Spleen (tissue), 11 donors: Measurements from ENCODE around the gene SLC25A34. TPM values are rescaled to one million over a fixed set of nuclear protein-coding genes. Genes with fewer than 3 reads are reported as not detected.

Source experiments
- DNase-seq: peaks from one replicate; pipeline ENCODE4 v3.0.0-alpha.2; 2020
- H3K27ac ChIP-seq, 8 donors: fragments of 200-600 bp; sonication (generic) in 7 of 8; 1 replicate in 4 of 8; 2 replicates in 4 of 8; pipeline versions ENCODE4 v1.5.0 to v1.8.0; 2016 to 2021; ENCODE audit warnings: inconsistent platforms in 4 of 8, mild to moderate bottlenecking in 4 of 8, moderate library complexity in 1 of 8
- H3K27me3 ChIP-seq, 7 donors: fragments of 200-600 bp; sonication (generic) in 6 of 7; replicated peaks in 1 of 7; 1 replicate in 4 of 7; 2 replicates in 3 of 7; pipeline versions ENCODE4 v1.5.0 to v1.8.0; 2016 to 2021; ENCODE audit warnings: inconsistent platforms in 3 of 7, mild to moderate bottlenecking in 1 of 7
- H3K36me3 ChIP-seq, 6 donors: fragments of 200-600 bp; sonication (generic) in 5 of 6; 1 replicate in 4 of 6; 2 replicates in 2 of 6; pipeline versions ENCODE4 v1.5.0 to v1.8.0; 2016 to 2021; ENCODE audit warnings: inconsistent platforms in 2 of 6
- H3K4me1 ChIP-seq, 6 donors: fragments of 200-600 bp; sonication (generic) in 5 of 6; 1 replicate in 3 of 6; 2 replicates in 3 of 6; pipeline versions ENCODE4 v1.5.0 to v1.8.0; 2016 to 2021; ENCODE audit warnings: inconsistent platforms in 3 of 6
- H3K4me3 ChIP-seq, 8 donors: fragments of 200-600 bp; sonication (generic) in 7 of 8; 1 replicate in 4 of 8; 2 replicates in 4 of 8; pipeline versions ENCODE4 v1.5.0 to v1.8.0; 2016 to 2021; ENCODE audit warnings: inconsistent platforms in 4 of 8, mild to moderate bottlenecking in 4 of 8, moderate library complexity in 2 of 8
- H3K9me3 ChIP-seq, 8 donors: fragments of 200-600 bp; sonication (generic) in 7 of 8; 1 replicate in 4 of 8; 2 replicates in 4 of 8; pipeline versions ENCODE4 v1.5.0 to v1.8.0; 2016 to 2021; ENCODE audit warnings: inconsistent platforms in 4 of 8
- CTCF ChIP-seq, 11 experiments: fragments of 200-600 bp in 7 of 11; fragments of 450-650 bp in 4 of 11; sonication (generic) in 4 of 11; IDR thresholded peaks in 8 of 11; conservative IDR thresholded peaks in 3 of 11; 1 replicate in 7 of 11; 2 replicates in 4 of 11; pipeline versions ENCODE4 v1.4.0 to v1.8.0; 2016 to 2021; ENCODE audit warnings: antibody characterized with exemption in 11 of 11, inconsistent platforms in 4 of 11, mild to moderate bottlenecking in 1 of 11
- POLR2A ChIP-seq, 3 donors: fragments of 450-650 bp; IDR thresholded peaks; one replicate each; pipeline ENCODE4 v1.5.1; 2017; ENCODE audit warnings: antibody characterized with exemption in 3 of 3, mild to moderate bottlenecking in 1 of 3
- POLR2AphosphoS5 ChIP-seq, 3 donors: sonication (generic); formaldehyde crosslinking; IDR thresholded peaks; one replicate each; pipeline ENCODE4 v1.5.1; 2017; ENCODE audit warnings: antibody characterized with exemption in 3 of 3
- WGBS, 5 donors: extraction: QIAGEN DNeasy Blood & Tissue Kit in 3 of 5; methylation state at CpG; one replicate each; pipeline versions ENCODE4 v1.1.5 to v1.1.7; 2013 to 2018; 5-methylcytosine and 5-hydroxymethylcytosine counted together
- intact Hi-C: fragments of 100-400 bp; cut with DNase I; formaldehyde crosslinking; loops from one replicate; pipeline ENCODE4 v1.15.0; 2023; ENCODE audit warnings: low total_unique reads
- polyA plus RNA-seq, 3 donors: library from polyadenylated mRNA; stranded (reverse); fragments of 200-250 nt; gene quantifications; one replicate each; pipeline ENCODE4 v1.2.1, GENCODE V29; 2013
- total RNA-seq, 7 donors: library from RNA; depleted of rRNA in 3 of 7; stranded (reverse); fragments of >200 nt in 3 of 7; fragmentation: NEBNext Ultra II Directional in 4 of 7; extraction: Animal tissue kit (Norgen Biotek cat#: 25700) in 4 of 7; gene quantifications; one replicate each; pipeline versions ENCODE4 v1.1.0 to v1.2.1, GENCODE V29; 2016 to 2021
- donor health status: healthy with polysubstance abuse.
- donor health status: DM: no; HTN: no; CAD: no; lungs with moderate emphysema.
- donor health status: DM: no; HTN: no; CAD: no.
- donor health status: Bipolar disorder and iron deficiency.
- donor health status: healthy.
- donor health status: DM: no; HTN: no; CAD: no.
- donor health status: DM: yes; HTN: yes; CAD: no.

SLC25A34 gene
- total and polyA plus RNA-seq, 10 donors: 0.77 to 3.7 (median 2.5) TPM

- Histone ChIP-seq H3K27me3 (no peaks in the 10 kb centered on the region), H3K4me3 (no peak overlapping the region), H3K27ac (peak overlapping the region in 7 of 8 donors; percentile 29 to 71 (median 54)), H3K4me1 (peaks cover 4 to 37% (median 18%) of the 10 kb centered on the region in 6 donors), H3K36me3 (no peaks in the 10 kb centered on the region), H3K9me3 (no peaks in the 10 kb centered on the region)
- no peak for TF ChIP-seq CTCF (IDR thresholded peaks at IDR 0.05 in 8 of 11, conservative IDR thresholded peaks at IDR 0.05 in 3 of 11)
- peak; percentile 54 to 70 (median 54) for TF ChIP-seq POLR2AphosphoS5 (IDR thresholded peaks at IDR 0.05)
- DNase-seq: no peak
- intact Hi-C loops: loop anchor here (10.0 kb wide), 1 partner anchor 125 kb away; no protein-coding TSS in a partner anchor
- 53 to 70% (median 65%) methylated on average over 18 to 19 of the region's 19 CpGs for WGBS, 5 donors
Measured at GRCh38 chr1:15749399-15750291, 13.6 kb downstream of the SLC25A34 start.

GRCh38 chr1:15750924-15751323 is 14.9 kb downstream of the SLC25A34 start:
- no peaks in the 10 kb centered on the region for H3K9me3 ChIP-seq
- peaks cover 0 to 11% (median 0%) of the 10 kb centered on the region in 7 donors for H3K27me3 ChIP-seq
- intact Hi-C loops: no loop called here
- TF ChIP-seq CTCF (IDR thresholded peaks at IDR 0.05 in 8 of 11, conservative IDR thresholded peaks at IDR 0.05 in 3 of 11) (no peak), POLR2AphosphoS5 (IDR thresholded peaks at IDR 0.05) (no peak), POLR2A (IDR thresholded peaks at IDR 0.05) (no peak)
- H3K36me3 ChIP-seq: no peaks in the 10 kb centered on the region
- no peak for DNase-seq
- 84 to 93% (median 88%) methylated on average over 10 to 12 of the region's 12 CpGs for WGBS, 5 donors
- peaks cover 4 to 37% (median 18%) of the 10 kb centered on the region in 6 donors for H3K4me1 ChIP-seq
- no peak overlapping the region for H3K27ac ChIP-seq
- no peak overlapping the region for H3K4me3 ChIP-seq

- 89 to 93% (median 90%) methylated on average over 10 of the region's 10 CpGs for WGBS, 5 donors
- Histone ChIP-seq H3K27me3 (peaks cover 0 to 19% (median 6%) of the 10 kb centered on the region in 7 donors), H3K4me3 (no peak overlapping the region), H3K27ac (no peak overlapping the region), H3K36me3 (no peaks in the 10 kb centered on the region), H3K9me3 (no peaks in the 10 kb centered on the region), H3K4me1 (peaks cover 4 to 43% (median 24%) of the 10 kb centered on the region in 6 donors)
- intact Hi-C loops: no loop called here
- no peak for DNase-seq
- TF ChIP-seq POLR2AphosphoS5 (IDR thresholded peaks at IDR 0.05): no peak
- TF ChIP-seq CTCF (IDR thresholded peaks at IDR 0.05 in 8 of 11, conservative IDR thresholded peaks at IDR 0.05 in 3 of 11): no peak
- TF ChIP-seq POLR2A (IDR thresholded peaks at IDR 0.05): no peak
Measured at GRCh38 chr1:15751717-15752116, 15.7 kb downstream of the SLC25A34 start.

- no peak overlapping the region for H3K4me3 ChIP-seq
- H3K36me3 ChIP-seq: no peaks in the 10 kb centered on the region
- DNase-seq: no peak
- peaks cover 6 to 44% (median 36%) of the 10 kb centered on the region in 6 donors for H3K4me1 ChIP-seq
- peaks cover 0 to 40% (median 21%) of the 10 kb centered on the region in 7 donors for H3K27me3 ChIP-seq
- no peaks in the 10 kb centered on the region for H3K9me3 ChIP-seq
- 78 to 89% (median 84%) methylated on average over 9 to 10 of the region's 10 CpGs for WGBS, 5 donors
- H3K27ac ChIP-seq: no peak overlapping the region
- TF ChIP-seq POLR2AphosphoS5 (IDR thresholded peaks at IDR 0.05): no peak
- no peak for TF ChIP-seq CTCF (IDR thresholded peaks at IDR 0.05 in 8 of 11, conservative IDR thresholded peaks at IDR 0.05 in 3 of 11)
- TF ChIP-seq POLR2A (IDR thresholded peaks at IDR 0.05): no peak
- intact Hi-C loops: no loop called here
Measured at GRCh38 chr1:15753776-15754175, 17.7 kb downstream of the SLC25A34 start.
